D721Med (cell line): ENCODE measurements around the gene LRRK2.
A peak's percentile ranks its signal among the peaks of the same experiment; 100 is the strongest.

ENCODE experiments used
- DNase-seq: peaks from one replicate; pipeline ENCODE4 v3.0.0; 2011; ENCODE audit warnings: low spot score; ENCODE audit not compliant: insufficient read length
- FAIRE-seq: peaks from 2 replicates; lab custom pipeline; 2011; peaks lifted over from hg19 to GRCh38; lab: Jason Lieb, UNC
- CTCF ChIP-seq: IDR thresholded peaks from 2 replicates; pipeline ENCODE4 v1.5.1; 2012; ENCODE audit warnings: mild to moderate bottlenecking, control low read depth; ENCODE audit not compliant: insufficient read depth; ENCODE audit errors: missing control alignments

Gene LRRK2

GRCh38 chr12:40224439-40225291, at the start of gene LRRK2:
Gene LRRK2 (plus strand): TSS chr12:40224997. CDS start chr12:40225132, 135 bp downstream.
- TF ChIP-seq CTCF, result no peak
- FAIRE-seq, result no peak
- peak; percentile 20 for DNase-seq

DNA sequence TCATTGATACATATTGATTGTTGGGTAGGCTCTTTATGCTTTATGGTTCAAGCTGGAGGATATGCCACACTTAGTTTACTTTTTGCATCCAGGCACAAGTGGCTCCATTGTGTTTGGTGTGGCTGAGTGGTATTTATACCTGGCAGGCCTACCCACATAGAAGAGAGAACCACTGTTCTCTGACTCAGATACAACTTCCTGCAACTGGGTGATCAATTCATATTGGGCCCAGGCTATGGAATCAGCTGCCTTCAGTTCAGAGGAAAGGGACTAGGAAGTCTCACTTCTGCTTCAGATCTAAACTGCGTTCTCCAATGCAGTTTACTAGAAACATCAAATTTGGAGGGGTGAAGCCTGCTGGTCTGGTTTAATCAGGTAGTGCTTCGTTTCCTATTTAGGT, 49.8 kb upstream of the LRRK2 start:
- DNase-seq (no peak), FAIRE-seq (no peak)
- TF ChIP-seq CTCF, result no peak

DNA sequence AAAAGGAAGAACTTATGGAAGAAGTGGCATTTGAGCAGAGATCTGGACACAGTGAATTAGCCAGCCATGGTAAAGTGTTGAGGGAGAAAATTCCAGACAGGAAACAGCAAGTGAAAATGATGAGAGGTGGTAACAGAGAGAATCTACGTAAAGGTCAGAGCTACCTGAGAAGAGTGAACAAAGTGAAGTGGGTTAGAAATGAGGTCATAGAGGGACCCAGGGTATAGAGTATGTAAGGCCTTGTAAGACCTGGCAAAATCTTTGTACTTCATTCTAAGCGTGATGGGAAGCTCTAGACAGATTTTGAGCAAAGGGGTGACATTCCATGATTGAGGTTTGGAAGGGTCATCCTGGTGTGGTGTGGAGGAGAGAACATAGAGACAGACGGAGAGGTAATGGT, 49.3 kb upstream of the LRRK2 start:
- no peak for TF ChIP-seq CTCF
- FAIRE-seq, result no peak
- no peak for DNase-seq

- FAIRE-seq, result no peak
- TF ChIP-seq CTCF, result no peak
- DNase-seq, result no peak
Observed at GRCh38 chr12:40178701-40179100, 46.1 kb upstream of the LRRK2 start.

GRCh38 chr12:40181490-40181889, 43.3 kb upstream of the LRRK2 start:
- DNase-seq (no peak), FAIRE-seq (no peak)
- no peak for TF ChIP-seq CTCF

GRCh38 chr12:40183715-40184114, 41.1 kb upstream of the LRRK2 start:
- FAIRE-seq (no peak), DNase-seq (no peak)
- TF ChIP-seq CTCF, result no peak
